ENCODE data around the gene GABRP. TPM values are rescaled to one million over a fixed set of nuclear protein-coding genes. Genes with fewer than 3 reads are reported as not detected.
A peak's percentile ranks its signal among the peaks of the same experiment; 100 is the strongest.

The GABRP gene
- total RNA-seq, 1 donor from 2014 or later = 55.6 TPM

- no peak overlapping the region for H3K4me3 Mint-ChIP-seq
- no peak for TF ChIP-seq CTCF (conservative IDR thresholded peaks at IDR 0.05)
- H3K4me1 Mint-ChIP-seq (ENCODE audit: unreplicated experiment) = peaks cover 1% of the 10 kb centered on the region
- peaks cover 8% of the 10 kb centered on the region for H3K9me3 Mint-ChIP-seq
- H3K27ac Mint-ChIP-seq = no peak overlapping the region
- peaks cover 31% of the 10 kb centered on the region for H3K27me3 Mint-ChIP-seq
- DNase-seq (ENCODE audit: extremely low spot score, unreplicated experiment) = no peak
- H3K36me3 Mint-ChIP-seq = no peaks in the 10 kb centered on the region
These were observed 42.8 kb upstream of the GABRP start for GRCh38 chr5:170740551-170741205.

- DNase-seq (ENCODE audit: extremely low spot score, unreplicated experiment) = peak; percentile 18
- H3K27ac Mint-ChIP-seq = no peak overlapping the region
- H3K4me3 Mint-ChIP-seq = no peak overlapping the region
- no peaks in the 10 kb centered on the region for H3K9me3 Mint-ChIP-seq
- peaks cover 5% of the 10 kb centered on the region for H3K4me1 Mint-ChIP-seq (ENCODE audit: unreplicated experiment)
- H3K27me3 Mint-ChIP-seq = peaks cover 29% of the 10 kb centered on the region
- no peaks in the 10 kb centered on the region for H3K36me3 Mint-ChIP-seq
- TF ChIP-seq CTCF (conservative IDR thresholded peaks at IDR 0.05) = no peak
These were observed 41.7 kb upstream of the GABRP start for GRCh38 chr5:170741801-170742200.

GRCh38 chr5:170743876-170744212 lies 39.7 kb upstream of the GABRP start:
- DNase-seq (ENCODE audit: extremely low spot score, unreplicated experiment) = no peak
- Mint-ChIP-seq H3K4me1 (ENCODE audit: unreplicated experiment) (peaks cover 8% of the 10 kb centered on the region), H3K4me3 (no peak overlapping the region), H3K27ac (no peak overlapping the region), H3K9me3 (no peaks in the 10 kb centered on the region), H3K36me3 (no peaks in the 10 kb centered on the region), H3K27me3 (peaks cover 31% of the 10 kb centered on the region)
- TF ChIP-seq CTCF (conservative IDR thresholded peaks at IDR 0.05) = no peak

- no peaks in the 10 kb centered on the region for H3K36me3 Mint-ChIP-seq
- peaks cover 10% of the 10 kb centered on the region for H3K4me1 Mint-ChIP-seq (ENCODE audit: unreplicated experiment)
- peak overlapping the region; percentile 91 for H3K27ac Mint-ChIP-seq
- H3K4me3 Mint-ChIP-seq = peak overlapping the region; percentile 57
- no peak for TF ChIP-seq CTCF (conservative IDR thresholded peaks at IDR 0.05)
- peak; percentile 69 for DNase-seq (ENCODE audit: extremely low spot score, unreplicated experiment)
- peaks cover 28% of the 10 kb centered on the region for H3K27me3 Mint-ChIP-seq
- no peaks in the 10 kb centered on the region for H3K9me3 Mint-ChIP-seq
These were observed 37.9 kb upstream of the GABRP start for GRCh38 chr5:170745481-170746071.

- Mint-ChIP-seq H3K27ac (peak overlapping the region; percentile 91), H3K36me3 (no peaks in the 10 kb centered on the region), H3K4me3 (peak overlapping the region; percentile 57), H3K27me3 (peaks cover 28% of the 10 kb centered on the region), H3K4me1 (ENCODE audit: unreplicated experiment) (peaks cover 12% of the 10 kb centered on the region), H3K9me3 (no peaks in the 10 kb centered on the region)
- peak; percentile 54 for DNase-seq (ENCODE audit: extremely low spot score, unreplicated experiment)
- TF ChIP-seq CTCF (conservative IDR thresholded peaks at IDR 0.05) = no peak
These were observed 37.2 kb upstream of the GABRP start for GRCh38 chr5:170746075-170746960.

Data from type B pancreatic cell (in vitro differentiated cells).